Measurements from ENCODE around the gene ZFAND2A. TPM values are rescaled to one million over a fixed set of nuclear protein-coding genes. Genes with fewer than 3 reads are reported as not detected.

Gene ZFAND2A
- total and polyA plus RNA-seq, 2 experiments from 2014 or later, result 15.3 to 29.2 TPM

GRCh38 chr7:1108264-1108920 lies 51.6 kb downstream of the ZFAND2A start:
- Histone ChIP-seq H3K4me1 (ENCODE audit: insufficient read depth) (no peaks in the 10 kb centered on the region), H3F3A (replicated peaks; ENCODE audit: low read depth) (no peaks in the 10 kb centered on the region), H3K79me2 (replicated peaks; ENCODE audit: insufficient read depth) (peaks cover 67% of the 10 kb centered on the region), H3K4me3 (no peak overlapping the region), H3K4me2 (no peak overlapping the region), H4K20me1 (replicated peaks; ENCODE audit: insufficient read depth) (no peaks in the 10 kb centered on the region; the same call in none of the 2 replicates), H2AFZ (no peak overlapping the region), H3K36me3 (ENCODE audit: insufficient read depth) (no peaks in the 10 kb centered on the region), H3K27ac (ENCODE audit: low read depth) (no peak overlapping the region), H3K27me3 (ENCODE audit: insufficient read depth) (no peaks in the 10 kb centered on the region), H3K9me2 (ENCODE audit: insufficient read depth) (no peaks in the 10 kb centered on the region)
- Mint-ChIP-seq H3K9me3 (no peaks in the 10 kb centered on the region), H3K36me3 (ENCODE audit: low read depth) (no peaks in the 10 kb centered on the region; the same call in 2 of the 3 replicates), H3K4me3 (no peak overlapping the region), H3K27ac (no peak overlapping the region), H3K27me3 (ENCODE audit: insufficient read depth, low read depth, poor library complexity) (peaks cover 2% of the 10 kb centered on the region), H3K4me1 (no peaks in the 10 kb centered on the region; the same call in 2 of the 3 replicates)
- DNase-seq (ENCODE audit: low spot score), result no peak
- no peak for ATAC-seq
- TF ChIP-seq NANOG (IDR thresholded peaks at IDR 0.05; ENCODE audit: borderline replicate concordance), result no peak
- TF ChIP-seq CREB1 (CRISPR knock-in tag; IDR thresholded peaks at IDR 0.05; ENCODE audit: low read depth), result no peak
- no peak for TF ChIP-seq EZH2phosphoT487 (IDR thresholded peaks at IDR 0.05; ENCODE audit: unreplicated experiment)

- H3K27ac Mint-ChIP-seq, result no peak overlapping the region
- H3K27ac ChIP-seq (ENCODE audit: low read depth), result no peak overlapping the region
- TF ChIP-seq ZNF114 (CRISPR knock-in tag; IDR thresholded peaks at IDR 0.05) (no peak), EZH2 (IDR thresholded peaks at IDR 0.05; ENCODE audit: low read depth, unreplicated experiment) (no peak), STAT1 (IDR thresholded peaks at IDR 0.05; ENCODE audit: unreplicated experiment) (no peak), ZNF331 (CRISPR knock-in tag; IDR thresholded peaks at IDR 0.05; ENCODE audit: low read depth) (no peak), POLR2AphosphoS5 (IDR thresholded peaks at IDR 0.05; ENCODE audit: low read depth) (no peak), CTCF (conservative IDR thresholded peaks at IDR 0.05; ENCODE audit: low read depth in 2 of 2) (no peak), REST (IDR thresholded peaks at IDR 0.05; ENCODE audit: unreplicated experiment) (no peak), NANOG (IDR thresholded peaks at IDR 0.05; ENCODE audit: borderline replicate concordance) (no peak), CREB1 (CRISPR knock-in tag; IDR thresholded peaks at IDR 0.05; ENCODE audit: low read depth) (no peak), EZH2phosphoT487 (IDR thresholded peaks at IDR 0.05; ENCODE audit: unreplicated experiment) (no peak), ETS1 (IDR thresholded peaks at IDR 0.05) (no peak), JUNB (IDR thresholded peaks at IDR 0.05; ENCODE audit: unreplicated experiment) (no peak)
Measured at GRCh38 chr7:1106793-1107421, 53.1 kb downstream of the ZFAND2A start.

More at GRCh38 chr7:1106793-1107421, 53.1 kb downstream of the ZFAND2A start:
- Mint-ChIP-seq H3K36me3 (ENCODE audit: low read depth) (no peaks in the 10 kb centered on the region; the same call in 2 of the 3 replicates), H3K9me3 (no peaks in the 10 kb centered on the region), H3K4me3 (no peak overlapping the region), H3K4me1 (no peaks in the 10 kb centered on the region; the same call in 2 of the 3 replicates), H3K27me3 (ENCODE audit: insufficient read depth, low read depth, poor library complexity) (peaks cover 4% of the 10 kb centered on the region)
- Histone ChIP-seq H3K79me2 (replicated peaks; ENCODE audit: insufficient read depth) (peaks cover 62% of the 10 kb centered on the region), H3K36me3 (ENCODE audit: insufficient read depth) (no peaks in the 10 kb centered on the region), H2AFZ (no peak overlapping the region), H3K4me3 (no peak overlapping the region), H3F3A (replicated peaks; ENCODE audit: low read depth) (no peaks in the 10 kb centered on the region), H3K27me3 (ENCODE audit: insufficient read depth) (no peaks in the 10 kb centered on the region), H3K4me2 (no peak overlapping the region), H3K9me2 (ENCODE audit: insufficient read depth) (no peaks in the 10 kb centered on the region), H3K4me1 (ENCODE audit: insufficient read depth) (no peaks in the 10 kb centered on the region), H4K20me1 (replicated peaks; ENCODE audit: insufficient read depth) (no peaks in the 10 kb centered on the region; the same call in none of the 2 replicates)
- no peak for ATAC-seq
- no peak for DNase-seq (ENCODE audit: low spot score)

Measured in GM23338 (cell line).